NOMO-1 treated with dmso at 0.1 percent for 144 hours (cell line): ENCODE measurements around the gene ST8SIA5.
A peak's percentile ranks its signal among the peaks of the same experiment; 100 is the strongest.

ENCODE experiments used
- DNase-seq: peaks from one replicate; lab custom pipeline; 2025; ENCODE audit not compliant: unreplicated experiment; lab: John Stamatoyannopoulos, UW

Gene ST8SIA5

GRCh38 chr18:46712406-46712805, 44.4 kb downstream of the ST8SIA5 start:
- DNase-seq = no peak

- no peak for DNase-seq
These were observed 45.4 kb downstream of the ST8SIA5 start for GRCh38 chr18:46711444-46711863.

- DNase-seq = no peak
These were observed 49.9 kb downstream of the ST8SIA5 start for GRCh38 chr18:46706968-46707367.

- no peak for DNase-seq
These were observed 51.3 kb downstream of the ST8SIA5 start for GRCh38 chr18:46705521-46705920.

- DNase-seq = no peak
These were observed 52.0 kb downstream of the ST8SIA5 start for GRCh38 chr18:46704816-46705215.

GRCh38 chr18:46704189-46704588, 52.7 kb downstream of the ST8SIA5 start:
- no peak for DNase-seq

GRCh38 chr18:46702471-46702870, 54.4 kb downstream of the ST8SIA5 start:
- DNase-seq = no peak

GRCh38 chr18:46700066-46700824, 56.6 kb downstream of the ST8SIA5 start:
- no peak for DNase-seq

- DNase-seq = no peak
These were observed 60.2 kb downstream of the ST8SIA5 start for GRCh38 chr18:46696702-46697101.

- DNase-seq = no peak
These were observed 60.6 kb downstream of the ST8SIA5 start for GRCh38 chr18:46696268-46696667.

GRCh38 chr18:46693996-46694395, 62.9 kb downstream of the ST8SIA5 start:
- DNase-seq = no peak

GRCh38 chr18:46688853-46689525, 67.9 kb downstream of the ST8SIA5 start:
- no peak for DNase-seq

- DNase-seq = no peak
These were observed 70.7 kb downstream of the ST8SIA5 start for GRCh38 chr18:46686186-46686585.

- no peak for DNase-seq
These were observed 73.6 kb downstream of the ST8SIA5 start for GRCh38 chr18:46683252-46683651.

- no peak for DNase-seq
These were observed 75.8 kb downstream of the ST8SIA5 start for GRCh38 chr18:46680784-46681695.

- DNase-seq = no peak
These were observed 76.8 kb downstream of the ST8SIA5 start for GRCh38 chr18:46679846-46680598.

- peak; percentile 15 for DNase-seq
These were observed 78.0 kb downstream of the ST8SIA5 start for GRCh38 chr18:46678785-46679399.

- DNase-seq = no peak
These were observed 78.8 kb downstream of the ST8SIA5 start for GRCh38 chr18:46678041-46678440.

GRCh38 chr18:46677611-46678010, 79.2 kb downstream of the ST8SIA5 start:
- DNase-seq = no peak

GRCh38 chr18:46676182-46676835, 80.5 kb downstream of the ST8SIA5 start:
- DNase-seq = no peak
